ENCODE measurements around the gene P2RX1.

DNA sequence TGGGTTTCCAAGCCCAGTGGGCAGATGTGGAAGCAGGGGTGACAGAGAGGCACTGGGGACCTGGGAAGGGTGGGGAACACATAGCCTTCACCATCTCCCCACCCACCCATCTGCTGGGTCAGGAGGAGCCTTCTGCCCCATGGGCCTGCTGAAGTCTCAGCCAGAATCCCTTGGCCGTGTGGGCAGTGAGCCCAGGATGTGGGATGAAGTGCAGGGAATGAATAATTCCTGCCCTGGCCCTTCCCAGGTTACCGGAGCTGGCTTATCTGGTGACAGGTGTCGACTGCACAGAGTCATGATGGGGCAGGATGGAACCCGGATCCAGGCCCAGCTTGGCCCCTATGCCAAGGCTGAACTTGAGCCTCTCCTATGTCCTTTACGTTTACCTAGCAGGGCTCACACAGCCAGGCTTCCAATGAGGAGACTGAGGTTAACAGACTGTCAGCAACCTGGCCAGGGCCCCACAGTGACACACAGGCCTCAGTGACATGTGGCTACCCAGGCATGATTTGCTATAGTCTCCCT, 30.5 kb upstream of the P2RX1 start:
- TF ChIP-seq, protein P1, sequence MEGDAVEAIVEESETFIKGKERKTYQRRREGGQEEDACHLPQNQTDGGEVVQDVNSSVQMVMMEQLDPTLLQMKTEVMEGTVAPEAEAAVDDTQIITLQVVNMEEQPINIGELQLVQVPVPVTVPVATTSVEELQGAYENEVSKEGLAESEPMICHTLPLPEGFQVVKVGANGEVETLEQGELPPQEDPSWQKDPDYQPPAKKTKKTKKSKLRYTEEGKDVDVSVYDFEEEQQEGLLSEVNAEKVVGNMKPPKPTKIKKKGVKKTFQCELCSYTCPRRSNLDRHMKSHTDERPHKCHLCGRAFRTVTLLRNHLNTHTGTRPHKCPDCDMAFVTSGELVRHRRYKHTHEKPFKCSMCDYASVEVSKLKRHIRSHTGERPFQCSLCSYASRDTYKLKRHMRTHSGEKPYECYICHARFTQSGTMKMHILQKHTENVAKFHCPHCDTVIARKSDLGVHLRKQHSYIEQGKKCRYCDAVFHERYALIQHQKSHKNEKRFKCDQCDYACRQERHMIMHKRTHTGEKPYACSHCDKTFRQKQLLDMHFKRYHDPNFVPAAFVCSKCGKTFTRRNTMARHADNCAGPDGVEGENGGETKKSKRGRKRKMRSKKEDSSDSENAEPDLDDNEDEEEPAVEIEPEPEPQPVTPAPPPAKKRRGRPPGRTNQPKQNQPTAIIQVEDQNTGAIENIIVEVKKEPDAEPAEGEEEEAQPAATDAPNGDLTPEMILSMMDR (IDR thresholded peaks at IDR 0.05): no peak
- TF ChIP-seq POLR2AphosphoS5 (IDR thresholded peaks at IDR 0.05) (no peak), POLR2A (IDR thresholded peaks at IDR 0.05) (no peak), EP300 (IDR thresholded peaks at IDR 0.05) (no peak)
